AG10803 (cell line): ENCODE data around the gene FCN1.
"Not testable (repeated sequence)": the region's sequence is repeated elsewhere in the genome, so short reads cannot be mapped to it uniquely, and the experiment has no call there.

Source experiments
- DNase-seq: peaks from one replicate; pipeline ENCODE4 v3.0.0; 2010; ENCODE audit warnings: low read depth
- H3K4me3 ChIP-seq: 2 replicates; pipeline ENCODE4 v1.5.1; 2011; ENCODE audit warnings: mild to moderate bottlenecking, low read length, control low read depth
- TF ChIP-seq, protein P1 (sequence below): conservative IDR thresholded peaks from 2 replicates; pipeline ENCODE4 v1.5.1; 2011; ENCODE audit warnings: mild to moderate bottlenecking, low read length, control low read depth, inconsistent platforms

Gene FCN1

DNA sequence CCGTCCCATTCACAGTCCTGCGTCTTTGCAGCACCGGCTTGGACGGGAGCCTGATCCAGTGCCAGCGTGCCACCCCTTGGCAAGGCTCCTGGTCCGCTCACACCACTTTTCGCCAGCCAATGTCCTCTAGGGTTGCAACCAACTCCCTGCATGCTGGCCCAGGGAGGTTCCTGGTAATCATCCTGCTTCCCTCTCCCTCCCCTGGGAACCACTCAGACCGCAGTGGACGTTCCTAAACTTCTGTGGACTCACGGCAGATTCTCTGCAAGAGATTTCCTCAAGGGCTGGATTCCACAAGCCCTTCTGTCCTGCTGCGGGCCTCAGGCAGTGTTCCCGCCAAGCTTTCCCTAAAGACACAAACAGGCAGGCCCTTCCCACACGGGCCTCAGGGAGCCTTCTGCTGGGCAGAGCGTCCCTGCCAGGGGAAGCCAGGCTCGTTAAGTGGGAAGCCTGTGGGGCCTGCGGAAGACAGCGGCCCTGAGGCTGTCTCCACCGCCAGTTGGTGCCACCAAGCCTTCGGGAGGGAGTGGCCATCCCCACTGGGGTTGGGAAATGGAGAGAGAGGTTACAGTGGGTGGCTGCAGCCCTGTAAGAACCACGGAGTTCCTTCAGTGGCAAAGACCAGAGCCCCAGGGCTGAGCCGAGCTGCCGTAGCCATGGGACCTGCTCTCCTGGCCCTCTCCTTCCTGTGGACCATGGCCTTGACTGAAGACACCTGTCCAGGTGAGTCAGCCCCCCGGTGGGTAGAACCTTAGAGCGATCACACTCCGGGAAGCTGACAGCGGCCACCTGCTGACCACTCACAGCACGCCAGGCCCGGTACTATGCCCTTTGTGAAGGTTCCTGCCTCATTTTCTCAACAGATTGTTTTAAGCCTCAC is 53.5 kb downstream of the FCN1 start:
- TF ChIP-seq, protein P1, sequence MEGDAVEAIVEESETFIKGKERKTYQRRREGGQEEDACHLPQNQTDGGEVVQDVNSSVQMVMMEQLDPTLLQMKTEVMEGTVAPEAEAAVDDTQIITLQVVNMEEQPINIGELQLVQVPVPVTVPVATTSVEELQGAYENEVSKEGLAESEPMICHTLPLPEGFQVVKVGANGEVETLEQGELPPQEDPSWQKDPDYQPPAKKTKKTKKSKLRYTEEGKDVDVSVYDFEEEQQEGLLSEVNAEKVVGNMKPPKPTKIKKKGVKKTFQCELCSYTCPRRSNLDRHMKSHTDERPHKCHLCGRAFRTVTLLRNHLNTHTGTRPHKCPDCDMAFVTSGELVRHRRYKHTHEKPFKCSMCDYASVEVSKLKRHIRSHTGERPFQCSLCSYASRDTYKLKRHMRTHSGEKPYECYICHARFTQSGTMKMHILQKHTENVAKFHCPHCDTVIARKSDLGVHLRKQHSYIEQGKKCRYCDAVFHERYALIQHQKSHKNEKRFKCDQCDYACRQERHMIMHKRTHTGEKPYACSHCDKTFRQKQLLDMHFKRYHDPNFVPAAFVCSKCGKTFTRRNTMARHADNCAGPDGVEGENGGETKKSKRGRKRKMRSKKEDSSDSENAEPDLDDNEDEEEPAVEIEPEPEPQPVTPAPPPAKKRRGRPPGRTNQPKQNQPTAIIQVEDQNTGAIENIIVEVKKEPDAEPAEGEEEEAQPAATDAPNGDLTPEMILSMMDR = no peak
- H3K4me3 ChIP-seq = no peak overlapping the region
- DNase-seq = peak; percentile 69

DNA sequence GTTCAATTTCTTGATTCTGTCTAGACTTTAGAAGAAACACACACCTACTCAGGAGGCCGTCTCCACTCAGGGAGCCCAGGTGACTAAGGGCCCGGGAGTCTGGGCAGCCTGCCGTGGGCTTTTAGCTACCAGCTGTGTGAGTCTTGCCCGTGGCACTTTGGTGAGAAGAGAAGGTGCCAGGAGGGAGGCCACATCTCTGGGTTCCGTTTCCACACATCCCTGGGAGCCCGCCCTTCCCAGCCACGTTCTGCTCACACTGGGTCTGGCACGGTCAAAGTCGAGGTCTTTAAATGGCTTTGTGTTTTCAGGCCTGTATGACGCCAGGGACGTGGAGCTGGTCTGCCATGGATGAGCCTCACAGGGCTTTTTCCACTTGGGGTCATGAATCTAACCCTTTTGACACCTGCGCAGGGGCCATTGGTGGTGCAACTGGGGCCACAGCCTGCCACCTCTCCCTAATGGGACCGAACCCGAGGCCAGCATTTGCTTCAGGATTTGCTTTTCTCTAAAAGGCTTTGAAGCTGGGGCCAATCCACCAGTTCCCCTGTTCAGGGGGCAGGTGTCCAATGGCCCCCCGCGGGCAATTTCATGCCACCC is 54.3 kb downstream of the FCN1 start:
- TF ChIP-seq, protein P1 = no peak
- no peak overlapping the region for H3K4me3 ChIP-seq
- DNase-seq = no peak

DNA sequence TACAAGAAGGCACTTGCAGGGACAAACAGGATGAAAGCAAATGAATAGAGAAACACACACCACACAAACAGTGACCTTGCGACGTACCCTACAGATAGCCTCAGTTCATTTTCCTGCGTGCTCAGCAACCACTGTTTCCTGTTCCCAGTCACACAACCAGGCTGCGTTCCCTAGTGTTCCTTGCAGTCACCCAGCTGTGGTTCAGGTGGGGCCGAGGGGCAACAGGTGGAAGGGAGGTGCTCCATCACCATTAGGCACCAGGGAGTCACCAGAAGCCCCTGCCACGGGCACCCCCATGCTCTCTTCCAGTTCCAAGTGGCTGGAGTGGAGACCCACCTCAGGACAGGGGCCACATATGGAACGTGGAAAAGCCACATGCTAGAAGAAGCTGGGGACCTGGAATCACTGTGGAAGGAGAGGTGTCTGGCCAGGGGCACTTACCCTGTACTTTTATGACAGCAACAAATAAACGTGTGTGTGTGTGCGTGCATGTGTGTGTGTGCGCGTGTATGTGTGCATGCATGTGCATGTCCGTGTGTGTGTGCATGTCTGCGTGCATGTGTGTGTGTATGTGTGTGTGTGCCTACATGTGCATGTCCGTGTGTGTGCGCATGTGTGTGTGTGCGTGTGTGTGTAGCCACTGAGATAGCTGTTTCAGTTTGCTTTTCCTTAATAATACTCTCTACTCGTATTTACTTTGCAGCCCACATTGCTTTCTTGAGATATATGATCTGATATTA is 55.9 kb downstream of the FCN1 start:
- TF ChIP-seq, protein P1 = no peak
- H3K4me3 ChIP-seq = no peak overlapping the region
- DNase-seq = no peak

DNA sequence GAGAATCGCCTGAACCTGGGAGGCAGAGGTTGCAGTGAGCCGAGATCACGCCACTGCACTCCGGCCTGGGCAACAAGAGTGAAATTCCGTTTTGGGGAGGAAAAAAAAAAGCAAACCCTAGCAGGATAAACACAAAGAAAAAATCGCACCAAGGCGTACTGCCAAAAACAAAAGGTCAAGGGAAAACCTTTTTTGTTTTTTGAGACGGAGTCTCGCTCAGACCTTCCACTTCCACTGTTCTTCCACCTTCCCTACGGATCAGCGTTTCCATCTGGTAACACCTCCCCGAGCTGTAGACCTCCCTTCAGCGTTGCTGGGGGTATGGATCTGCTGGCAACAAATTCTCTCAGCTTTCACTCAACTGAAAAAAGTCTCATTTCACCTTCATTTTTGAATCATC is 57.2 kb downstream of the FCN1 start:
- H3K4me3 ChIP-seq = no peak overlapping the region
- no peak for DNase-seq
- TF ChIP-seq, protein P1 = no peak

DNA sequence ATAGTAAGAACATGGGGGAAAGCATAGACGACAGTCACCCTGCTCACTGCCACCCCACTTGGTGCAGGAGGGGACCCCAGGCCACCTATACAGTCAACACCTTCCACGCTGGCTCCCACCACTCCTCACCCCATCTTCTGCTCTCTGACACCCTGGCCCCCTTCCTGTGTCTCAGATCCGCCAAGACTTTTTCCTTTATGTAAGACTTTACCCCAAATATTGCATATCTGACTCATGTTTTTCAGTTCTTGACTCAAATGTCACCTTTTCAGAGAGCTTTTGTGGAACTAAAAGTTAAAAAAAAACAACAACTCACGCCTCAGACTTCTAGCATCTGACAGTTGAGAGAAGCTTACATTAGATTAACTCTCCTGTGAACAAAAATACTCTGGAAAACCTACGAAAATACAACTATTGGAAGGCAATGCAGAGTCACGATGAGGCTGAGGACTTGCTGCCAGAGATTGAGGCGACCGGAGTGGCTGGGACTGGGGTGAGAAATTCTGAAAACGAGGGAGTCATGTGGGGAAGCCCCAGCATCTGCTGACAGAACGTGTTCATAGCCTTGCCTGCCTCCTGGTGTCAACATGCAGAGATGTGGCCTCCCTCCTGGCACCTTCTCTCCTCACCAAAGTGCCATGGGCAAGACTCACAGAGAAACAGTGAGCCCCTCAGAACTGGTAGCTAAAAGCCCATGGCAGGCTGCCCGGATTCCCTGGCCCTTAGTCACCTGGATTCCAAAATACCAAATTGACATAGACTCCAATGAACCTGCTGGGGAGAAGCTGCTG is 59.5 kb downstream of the FCN1 start:
- H3K4me3 ChIP-seq = no peak overlapping the region
- TF ChIP-seq, protein P1 = peak; percentile 25
- peak; percentile 59 for DNase-seq

DNA sequence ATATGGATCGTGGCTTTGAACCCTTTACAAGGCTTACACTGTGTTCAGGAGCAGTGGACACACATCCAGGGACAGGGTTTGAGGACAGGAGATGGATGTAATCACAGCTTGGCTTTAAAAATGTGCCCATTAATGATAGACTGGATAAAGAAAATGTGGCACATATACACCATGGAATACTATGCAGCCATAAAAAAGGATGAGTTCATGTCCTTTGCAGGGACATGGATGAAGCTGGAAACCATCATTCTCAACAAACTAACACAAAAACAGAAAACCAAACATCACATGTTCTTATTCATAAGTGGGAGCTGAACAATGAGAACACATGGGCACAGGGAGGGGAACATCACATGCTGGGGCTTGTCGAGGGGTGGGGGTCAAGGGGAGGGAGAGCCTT is 60.3 kb downstream of the FCN1 start:
- not testable (repeated sequence) for DNase-seq, H3K4me3 ChIP-seq

DNA sequence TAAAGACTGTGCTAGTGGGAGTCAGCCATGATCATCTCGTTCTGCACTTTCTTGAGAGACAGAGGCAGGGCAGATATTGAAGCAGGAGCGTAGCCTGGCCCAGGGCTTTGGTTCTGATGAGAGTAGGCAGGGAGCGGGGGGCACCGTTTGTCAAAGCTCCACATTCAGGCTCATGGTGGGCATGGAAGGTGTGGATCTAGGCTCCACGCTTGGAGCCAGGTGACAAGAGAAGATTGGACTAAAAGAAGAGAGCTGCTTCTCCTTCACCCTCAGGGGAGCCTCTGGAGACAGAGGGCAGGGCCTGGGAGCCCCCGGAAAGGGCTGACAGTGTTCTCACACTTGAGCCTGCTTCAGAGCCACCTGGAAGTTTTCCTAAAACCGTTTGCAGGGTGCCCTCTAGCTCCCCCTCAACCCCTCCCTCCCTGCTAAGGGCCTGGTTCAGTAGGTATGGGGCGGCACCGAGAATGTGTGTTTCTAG is 61.8 kb downstream of the FCN1 start:
- DNase-seq = no peak
- no peak overlapping the region for H3K4me3 ChIP-seq
- TF ChIP-seq, protein P1 = no peak
